ENCODE data around the gene KCNAB3. TPM values are rescaled to one million over a fixed set of nuclear protein-coding genes. Genes with fewer than 3 reads are reported as not detected.
"Not testable (repeated sequence)": the region's sequence is repeated elsewhere in the genome, so short reads cannot be mapped to it uniquely, and the experiment has no call there.

Gene KCNAB3
- 2.7 TPM for total RNA-seq

DNA sequence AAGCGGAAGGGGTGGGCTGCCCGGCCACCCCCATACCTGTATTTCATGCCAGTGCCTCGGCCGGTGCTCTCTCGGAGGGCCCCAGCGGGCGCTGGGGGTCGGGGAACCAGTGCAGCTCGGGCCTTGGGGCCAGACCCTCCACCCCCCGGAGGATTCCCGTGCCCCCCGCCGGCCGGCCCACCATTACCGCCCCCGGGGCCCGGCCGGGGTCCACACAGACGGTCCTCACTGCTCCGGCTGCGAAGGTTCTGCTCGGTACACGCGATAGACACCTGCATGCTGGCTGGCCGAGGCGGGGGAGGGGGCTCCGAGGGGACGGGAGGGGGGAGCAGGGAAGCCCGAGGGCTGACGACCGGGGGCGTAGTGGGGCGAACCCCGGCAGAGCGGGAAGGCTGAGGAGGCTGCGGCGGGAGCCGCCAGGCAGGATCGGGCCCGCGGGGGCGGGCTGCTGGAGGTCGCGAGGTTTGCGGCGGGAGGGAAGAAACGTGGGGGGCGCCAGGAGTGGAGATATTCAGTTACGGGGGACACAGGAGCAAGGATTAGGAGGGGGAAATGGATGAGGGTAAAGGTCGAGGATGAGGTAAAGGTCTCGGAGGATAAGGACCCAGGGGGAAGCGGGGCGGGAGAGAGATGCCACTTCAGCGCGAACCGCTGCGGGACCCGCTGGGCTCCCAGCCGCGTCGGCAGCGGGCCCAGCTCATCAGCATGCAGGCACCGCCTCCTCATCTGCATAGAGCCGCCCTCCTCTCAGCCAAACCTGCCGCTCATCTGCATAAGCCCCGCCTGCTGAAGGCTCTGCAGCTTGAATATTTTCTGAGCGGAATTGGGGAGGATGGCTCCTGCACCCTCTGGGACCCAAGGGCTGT, at the start of gene KCNAB3:
TSS of gene KCNAB3 (minus strand) at position 699 of the 866 bp plus-strand sequence. CDS start at position 278, 421 bp downstream.
- DNase-seq, result peak; percentile 57

DNA sequence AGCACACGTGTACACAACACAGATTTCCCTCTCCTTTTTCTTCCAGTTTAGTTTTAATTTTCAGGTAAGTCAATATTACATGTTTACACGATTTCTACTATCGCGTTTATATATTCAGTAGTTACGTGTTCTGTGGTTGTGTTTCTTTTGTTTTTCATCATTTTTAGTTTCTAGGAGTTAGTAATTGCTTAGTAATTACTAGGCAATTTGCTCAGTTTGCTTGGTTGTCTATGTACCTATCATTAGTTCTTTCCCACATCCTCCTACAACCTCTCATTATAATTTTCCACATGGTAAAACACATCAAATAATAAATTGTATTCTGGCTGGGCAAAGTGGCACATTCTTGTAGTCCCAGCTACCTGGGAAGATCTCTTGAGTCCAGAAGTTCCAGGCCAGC, 48.1 kb upstream of the KCNAB3 start:
- DNase-seq, result no peak

DNA sequence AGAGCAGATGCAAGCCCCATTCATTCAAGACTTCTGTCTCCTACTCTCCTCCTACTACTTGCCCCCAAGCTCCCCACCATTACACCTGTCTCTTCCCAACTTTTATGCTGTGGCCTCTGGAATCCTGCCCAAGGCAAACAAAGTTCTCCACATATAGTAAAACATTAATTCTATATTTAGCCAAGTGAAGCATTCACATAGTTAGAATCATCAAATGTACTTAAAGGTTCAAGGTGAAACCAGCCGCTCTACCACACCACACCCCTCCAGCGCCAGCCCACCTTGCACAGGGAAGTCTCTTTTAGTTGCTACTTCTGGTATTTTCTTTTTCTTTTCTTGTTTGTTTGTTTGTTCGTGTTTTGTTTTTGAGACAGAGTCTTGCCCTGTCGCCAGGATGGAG, 47.4 kb upstream of the KCNAB3 start:
- no peak for DNase-seq

DNA sequence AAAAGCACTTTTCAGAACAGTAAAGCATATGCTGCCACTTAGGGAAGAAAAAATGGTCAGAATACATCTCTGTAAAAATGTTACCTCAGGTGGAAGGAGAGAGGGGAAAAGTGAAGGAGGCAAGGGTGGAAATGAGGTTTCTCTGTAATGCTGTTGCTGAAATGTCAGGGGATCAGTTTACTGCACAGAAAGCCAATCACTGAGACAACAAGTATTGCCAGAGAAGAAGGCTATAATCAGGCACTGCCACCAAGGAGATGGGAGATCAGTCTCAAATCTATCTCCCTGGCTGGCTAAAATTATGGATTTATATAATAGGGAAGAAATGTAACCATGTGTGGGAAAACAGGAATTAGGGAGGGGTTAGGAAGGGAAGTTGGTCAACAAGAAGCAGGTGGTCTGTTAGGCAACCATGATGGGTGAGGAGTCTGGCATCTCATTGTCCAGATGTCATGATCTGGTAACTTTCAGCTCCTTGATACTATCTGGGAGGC, 45.0 kb upstream of the KCNAB3 start:
- no peak for DNase-seq

DNA sequence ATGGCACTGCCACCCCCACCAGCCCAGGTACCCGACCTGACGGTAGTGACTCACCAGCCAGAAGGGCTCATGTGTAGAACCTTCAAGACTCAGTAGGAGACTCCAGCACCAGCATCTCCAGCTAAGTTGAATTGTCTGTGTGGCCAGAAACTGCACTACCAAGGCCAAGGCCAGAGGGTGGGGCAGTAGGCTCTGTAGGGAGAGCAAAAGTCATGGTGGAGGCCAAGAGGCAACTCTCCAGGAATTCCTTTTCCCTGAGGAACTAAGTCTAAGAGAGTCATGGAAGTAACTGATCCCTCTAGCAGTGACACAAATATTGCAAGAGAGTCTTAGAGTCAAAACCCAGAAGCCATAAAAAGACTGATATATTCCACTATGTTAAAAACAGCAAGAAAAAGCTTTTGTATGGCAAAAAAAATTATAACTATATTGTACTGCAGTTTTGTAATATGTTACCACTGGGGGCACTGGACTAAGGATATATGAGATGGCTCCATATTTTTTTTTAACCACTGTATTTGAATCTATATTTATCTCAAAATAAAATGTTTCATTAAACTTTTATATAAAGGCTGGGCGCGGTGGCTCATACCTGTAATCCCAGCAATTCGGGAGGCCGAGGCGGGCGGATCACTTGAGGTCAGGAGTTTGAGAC, 42.6 kb upstream of the KCNAB3 start:
- DNase-seq, result no peak

DNA sequence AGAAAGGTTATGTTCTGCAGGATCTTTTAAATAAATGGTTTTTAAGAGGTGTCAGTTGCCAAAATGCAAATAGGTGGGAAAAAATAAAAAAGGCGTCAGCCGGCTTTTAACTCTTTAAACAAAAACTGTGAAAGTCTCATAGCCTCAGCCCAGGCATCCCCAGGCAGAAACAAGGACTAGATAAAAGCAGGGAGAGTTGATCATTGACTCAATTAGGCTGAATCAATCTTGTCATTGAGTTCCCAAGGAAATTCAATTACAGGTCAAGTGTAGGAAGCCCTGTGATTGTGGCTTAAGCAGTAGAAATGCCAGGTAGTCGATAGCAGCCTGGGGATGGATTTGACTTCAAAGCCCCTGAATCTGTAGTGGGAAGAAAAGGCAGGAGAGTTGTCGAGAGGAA, 42.0 kb upstream of the KCNAB3 start:
- DNase-seq, result no peak

DNA sequence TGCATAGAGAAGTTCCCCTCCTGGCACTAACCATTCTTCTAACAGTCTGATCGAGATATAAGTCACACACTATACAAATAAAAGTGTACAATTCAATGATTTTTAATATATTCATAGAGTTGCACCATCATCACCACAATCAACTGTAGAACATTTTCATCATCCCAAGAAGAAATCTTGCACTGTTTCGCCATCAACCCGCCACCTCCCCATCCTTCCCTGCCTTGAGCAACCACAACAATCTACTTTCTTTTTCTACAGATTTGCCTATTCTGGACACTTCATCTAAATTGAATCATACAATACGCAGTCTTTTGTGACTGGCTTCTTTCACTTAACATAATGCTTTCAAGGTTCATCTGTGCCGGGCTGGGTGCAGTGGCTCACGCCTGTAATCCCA, 39.8 kb upstream of the KCNAB3 start:
- DNase-seq, result no peak

DNA sequence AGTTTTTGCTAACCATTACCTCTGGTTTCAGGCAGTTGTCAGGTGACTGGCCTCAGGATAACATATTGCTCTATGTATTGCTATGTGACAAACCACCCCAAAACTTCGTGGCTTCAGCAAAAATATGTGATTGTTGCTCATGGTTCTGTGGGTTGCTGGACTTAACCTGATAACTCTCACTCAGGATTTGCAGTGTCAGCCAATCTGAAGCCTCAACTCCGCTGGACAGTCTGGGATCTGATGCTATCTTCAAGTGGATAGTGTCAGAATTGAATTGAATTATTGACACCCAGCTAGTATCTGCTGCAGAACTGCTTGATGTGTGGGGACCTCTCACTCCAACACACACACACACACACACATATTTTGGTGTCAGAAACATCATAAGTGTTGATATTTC, 38.1 kb upstream of the KCNAB3 start:
- no peak for DNase-seq

DNA sequence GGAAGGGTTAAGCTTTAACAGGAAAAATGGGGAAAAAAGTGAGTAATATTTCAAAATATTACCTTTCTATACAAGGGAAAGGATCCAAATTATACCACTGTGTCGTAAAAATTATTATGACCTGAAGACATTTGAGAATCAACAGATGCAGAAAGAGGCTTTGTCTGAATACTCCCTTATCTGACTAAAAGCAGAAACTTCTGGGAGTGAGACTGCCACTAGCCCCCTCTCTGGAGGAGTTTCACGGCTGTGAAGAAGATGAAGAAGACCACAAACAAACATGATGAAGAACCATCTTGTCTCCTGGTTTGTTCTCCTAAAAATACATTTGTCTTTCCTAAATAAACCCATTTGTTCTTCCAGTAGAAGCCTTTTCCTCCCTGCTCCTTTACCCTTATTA, 31.8 kb upstream of the KCNAB3 start:
- no peak for DNase-seq

DNA sequence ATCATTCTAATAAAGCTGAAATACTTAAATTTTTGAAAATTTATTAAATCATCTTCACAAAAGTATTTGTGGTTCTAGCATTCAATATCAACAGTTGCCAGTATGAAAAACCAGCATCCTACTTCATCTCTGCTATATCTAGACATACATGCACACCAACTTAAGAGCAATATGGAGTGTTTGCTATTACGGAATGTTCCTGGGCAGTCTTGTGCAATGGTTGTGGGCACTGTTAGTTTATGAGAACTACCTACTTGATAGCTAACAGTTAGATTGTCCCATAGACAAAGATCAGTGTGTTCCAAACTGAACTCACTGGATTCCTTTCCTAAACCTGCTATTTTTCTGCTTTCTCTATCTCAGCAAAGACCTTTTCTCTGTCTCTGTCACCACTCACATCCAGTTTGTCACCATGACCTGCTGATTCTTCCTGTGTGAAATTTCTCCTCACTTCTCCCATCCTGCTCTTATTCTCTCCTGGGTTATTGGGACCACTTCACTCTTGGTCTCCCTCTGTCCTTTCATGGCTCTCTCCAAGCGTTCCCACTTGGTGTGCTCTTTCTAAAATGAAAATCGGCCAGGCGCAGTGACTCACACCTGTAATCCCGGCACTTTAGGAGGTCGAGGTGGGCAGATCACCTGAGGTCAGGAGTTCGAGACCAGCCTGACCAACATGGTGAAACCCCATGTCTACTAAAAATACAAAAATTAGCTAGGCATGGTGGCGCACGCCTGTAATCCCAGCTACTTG, 30.0 kb upstream of the KCNAB3 start:
- no peak for DNase-seq

DNA sequence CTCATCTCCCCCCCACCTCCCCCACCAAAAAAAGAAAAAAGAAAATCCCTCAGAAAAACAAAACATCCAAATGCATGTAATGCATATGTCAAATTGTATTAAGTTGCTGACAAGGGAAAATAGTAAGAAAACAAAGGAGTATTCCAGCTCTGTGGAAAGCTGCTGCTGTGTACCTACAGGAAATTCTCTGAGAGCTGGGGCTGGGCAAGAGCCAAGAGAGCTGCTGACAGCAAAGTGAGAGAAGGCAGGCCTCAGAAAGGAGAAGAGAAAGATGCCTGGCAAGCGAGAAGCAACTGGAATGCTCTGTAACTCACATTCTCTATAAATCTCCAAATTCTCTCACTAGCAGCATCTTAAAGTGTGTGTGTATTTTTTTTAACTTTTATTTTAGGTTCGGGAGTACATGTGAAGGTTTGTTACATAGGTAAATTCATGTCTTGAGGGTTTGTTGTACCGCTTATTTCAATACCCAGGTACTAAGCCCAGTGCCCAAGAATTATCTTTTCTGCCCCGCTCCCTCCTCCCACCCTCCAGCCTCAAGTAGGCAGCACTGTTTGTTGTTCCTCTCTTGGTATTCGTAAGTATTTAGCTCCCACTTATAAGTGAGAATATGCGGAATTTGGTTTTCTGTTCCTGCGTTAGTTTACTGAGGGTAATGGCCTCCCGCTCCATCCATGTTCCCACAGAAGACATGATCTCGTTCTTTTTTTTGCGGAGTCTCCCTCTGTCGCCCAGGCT, 26.7 kb upstream of the KCNAB3 start:
- DNase-seq, result no peak

DNA sequence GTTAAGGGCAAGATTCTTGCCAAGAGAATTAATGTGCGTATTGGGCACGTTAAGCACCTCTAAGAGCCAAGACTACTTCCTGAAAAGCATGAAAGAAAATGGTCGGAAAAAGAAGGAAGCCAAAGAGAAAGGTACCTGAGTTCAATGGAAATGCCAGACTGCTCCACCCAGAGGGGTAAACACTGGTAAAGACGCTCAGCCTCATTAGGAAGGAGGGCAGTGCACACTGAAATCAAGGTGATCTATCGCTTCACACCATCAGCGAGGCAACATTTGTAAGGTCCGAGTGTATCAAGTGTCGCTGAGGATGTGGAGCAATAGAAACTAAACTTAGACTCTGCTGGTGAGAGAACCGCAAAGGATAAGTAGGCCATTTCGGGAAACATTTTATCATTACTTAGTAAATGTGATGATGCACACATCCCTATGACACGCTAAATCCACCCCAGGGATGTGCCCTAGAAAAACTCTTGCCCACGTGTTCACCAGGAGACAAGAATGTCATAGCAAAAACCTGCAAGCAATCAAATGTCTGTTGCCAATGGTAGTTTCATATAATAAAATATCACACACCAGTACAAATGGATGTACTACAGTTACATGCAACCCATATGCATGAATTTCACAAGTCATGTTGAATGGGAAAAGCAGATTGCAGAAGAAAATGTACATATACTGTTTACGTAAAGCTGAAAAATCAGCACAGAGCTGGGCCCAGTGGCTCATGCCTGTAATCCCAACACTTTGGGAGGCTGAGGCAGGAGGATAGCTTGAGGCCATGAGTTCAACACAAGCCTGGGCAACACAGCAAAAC, 26.0 kb upstream of the KCNAB3 start:
- no peak for DNase-seq

DNA sequence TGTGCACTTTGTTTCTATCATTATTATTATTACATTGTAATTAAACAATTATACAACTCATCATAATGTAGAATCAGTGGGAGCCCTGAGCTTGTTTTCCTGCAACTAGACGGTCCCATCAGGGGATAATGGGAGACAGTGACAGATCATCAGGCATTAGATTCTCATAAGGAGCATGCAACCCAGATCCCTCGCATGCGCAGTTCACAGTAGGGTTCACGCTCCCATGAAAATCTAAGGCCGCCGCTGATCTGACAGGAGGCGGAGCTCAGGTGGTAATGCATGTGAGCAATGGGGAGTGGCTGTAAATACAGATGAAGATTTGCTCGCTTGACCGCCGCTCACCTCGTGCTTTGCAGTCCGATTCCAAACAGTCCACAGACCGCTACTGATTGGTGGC, 23.6 kb upstream of the KCNAB3 start:
- DNase-seq, result not testable (repeated sequence)

DNA sequence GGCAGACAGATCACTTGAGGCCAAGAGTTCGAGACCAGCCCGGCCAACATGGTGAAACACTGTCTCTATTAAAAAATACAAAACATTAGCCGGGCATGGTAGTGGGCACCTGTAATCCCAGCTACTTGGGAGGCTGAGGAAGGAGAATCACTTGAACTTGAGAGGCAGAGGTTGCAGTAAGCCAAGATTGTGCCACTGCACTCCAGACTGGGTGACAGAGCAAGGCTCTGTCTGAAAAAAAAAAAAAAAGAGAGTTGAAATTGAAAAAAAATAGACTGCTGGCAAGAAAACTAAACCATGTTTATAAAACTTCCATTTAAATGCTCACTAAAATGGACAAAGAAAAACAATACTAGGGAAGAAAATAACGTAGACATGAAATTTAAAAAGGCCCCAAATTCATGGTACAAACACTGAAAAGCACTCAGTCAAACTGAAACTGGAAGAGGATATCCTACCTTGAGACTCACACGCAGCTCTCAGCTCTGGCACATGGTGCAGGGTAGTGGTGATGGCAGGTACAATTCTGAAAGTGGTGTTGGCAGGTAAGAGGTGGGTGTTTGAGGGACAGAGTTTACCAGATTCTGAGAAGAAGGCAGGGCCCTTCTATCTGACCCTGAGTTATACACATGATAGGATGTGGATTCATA, 21.6 kb upstream of the KCNAB3 start:
- DNase-seq, result no peak

DNA sequence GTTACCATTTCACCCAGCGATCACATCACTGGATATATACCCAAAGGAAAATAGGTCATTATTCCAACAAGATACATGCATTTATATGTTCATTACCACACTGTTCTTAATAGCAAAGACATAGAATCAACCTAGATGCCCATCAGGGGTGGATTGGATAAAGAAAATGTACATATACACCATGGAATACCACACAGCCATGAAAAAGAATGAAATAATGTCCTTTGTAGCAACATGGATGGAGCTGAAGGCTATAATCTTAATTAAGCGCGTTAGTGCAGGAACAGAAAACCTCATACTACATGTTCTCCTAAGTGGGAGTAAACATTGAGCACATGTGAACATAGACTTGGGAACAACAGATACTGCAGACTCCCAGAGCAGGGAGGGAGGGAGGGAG, 20.9 kb upstream of the KCNAB3 start:
- DNase-seq, result no peak

DNA sequence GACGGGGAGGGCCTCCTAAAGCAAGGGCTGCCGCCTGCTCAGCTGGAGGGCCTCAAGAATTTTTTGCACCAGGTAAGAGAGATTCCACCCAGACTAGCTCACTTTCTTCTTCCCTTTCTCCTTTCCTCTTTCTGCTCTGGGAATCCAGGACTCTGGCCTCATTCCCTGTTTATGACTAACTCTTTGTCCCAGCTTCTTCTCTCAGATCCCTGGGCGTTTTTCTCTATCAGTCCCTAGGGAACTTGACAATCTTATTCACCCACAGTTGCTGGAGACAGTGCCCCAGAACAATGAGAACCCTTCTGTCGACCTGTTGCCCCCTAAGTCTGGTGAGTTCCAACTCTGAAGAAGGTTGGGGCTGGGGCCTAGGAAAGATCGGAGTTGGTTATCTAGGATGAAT, 18.0 kb upstream of the KCNAB3 start:
- DNase-seq, result no peak

DNA sequence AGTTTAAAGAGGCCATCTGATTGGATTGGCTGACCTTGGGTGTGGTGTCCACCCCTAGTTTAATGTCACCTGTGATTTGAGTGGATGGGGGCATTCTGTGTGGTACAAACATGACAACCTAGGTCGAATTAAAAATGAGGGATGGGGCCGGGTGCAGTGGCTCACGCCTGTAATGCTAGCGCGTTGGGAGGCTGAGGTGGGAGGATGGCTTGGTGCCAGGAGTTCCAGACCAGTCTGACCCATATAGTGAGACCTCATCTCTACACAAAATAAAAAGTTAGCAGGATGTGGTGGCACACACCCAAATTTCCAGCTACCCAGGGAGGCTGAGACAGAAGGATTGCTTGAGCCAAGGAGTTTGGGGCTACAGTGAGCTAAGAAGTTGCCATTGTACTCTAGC, 16.8 kb upstream of the KCNAB3 start:
- no peak for DNase-seq

DNA sequence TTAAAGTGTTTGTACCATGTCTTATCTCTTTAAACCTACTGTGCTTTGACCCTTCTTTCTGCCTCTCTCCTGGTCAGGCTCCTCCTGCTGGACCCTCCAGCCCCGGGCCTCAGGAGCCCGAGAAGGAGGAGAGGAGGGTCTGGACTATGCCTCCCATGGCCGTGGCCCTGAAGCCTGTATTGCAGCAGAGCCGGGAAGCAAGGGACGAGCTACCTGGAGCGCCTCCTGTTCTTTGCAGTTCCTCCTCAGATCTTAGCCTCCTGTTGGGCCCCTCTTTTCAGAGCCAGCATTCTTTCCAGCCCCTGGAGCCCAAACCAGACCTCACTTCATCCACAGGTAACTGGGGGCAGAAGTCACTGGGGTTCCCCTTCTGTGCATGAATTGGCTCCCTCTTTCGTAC, 16.0 kb upstream of the KCNAB3 start:
- DNase-seq, result no peak

DNA sequence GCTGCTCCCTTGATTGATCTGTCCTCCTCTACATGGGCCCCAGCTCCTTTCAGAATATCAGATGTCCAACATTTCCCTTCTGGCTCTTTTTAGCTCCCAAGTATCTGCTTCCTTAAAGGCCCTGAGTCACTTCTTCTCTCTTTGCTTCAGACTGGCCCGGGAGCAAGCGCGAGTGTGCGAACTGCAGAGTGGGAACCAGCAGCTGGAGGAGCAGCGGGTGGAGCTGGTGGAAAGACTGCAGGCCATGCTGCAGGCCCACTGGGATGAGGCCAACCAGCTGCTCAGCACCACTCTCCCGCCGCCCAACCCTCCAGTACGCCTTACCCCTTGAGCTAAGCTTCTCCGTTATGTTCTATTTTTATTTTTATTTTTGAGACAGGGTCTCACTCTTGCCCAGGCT, 14.7 kb upstream of the KCNAB3 start:
- no peak for DNase-seq

DNA sequence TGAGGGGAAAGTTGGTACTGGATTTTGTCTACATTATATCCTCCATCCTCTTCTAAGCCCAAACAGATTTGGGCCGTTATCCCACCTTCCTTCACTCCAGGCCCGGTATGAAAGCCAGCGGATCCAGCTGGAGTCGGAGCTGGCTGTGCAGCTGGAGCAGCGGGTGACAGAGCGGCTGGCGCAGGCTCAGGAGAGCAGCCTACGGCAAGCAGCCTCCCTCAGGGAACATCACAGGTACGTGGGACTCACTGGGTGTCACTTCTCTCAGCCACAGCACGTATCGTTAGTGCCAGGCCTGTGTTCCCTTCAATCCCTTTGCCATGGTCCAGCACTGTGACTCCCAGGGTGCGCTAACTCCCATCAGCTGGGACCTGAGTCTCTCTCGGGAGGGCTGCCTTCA, 13.6 kb upstream of the KCNAB3 start:
- no peak for DNase-seq

DNA sequence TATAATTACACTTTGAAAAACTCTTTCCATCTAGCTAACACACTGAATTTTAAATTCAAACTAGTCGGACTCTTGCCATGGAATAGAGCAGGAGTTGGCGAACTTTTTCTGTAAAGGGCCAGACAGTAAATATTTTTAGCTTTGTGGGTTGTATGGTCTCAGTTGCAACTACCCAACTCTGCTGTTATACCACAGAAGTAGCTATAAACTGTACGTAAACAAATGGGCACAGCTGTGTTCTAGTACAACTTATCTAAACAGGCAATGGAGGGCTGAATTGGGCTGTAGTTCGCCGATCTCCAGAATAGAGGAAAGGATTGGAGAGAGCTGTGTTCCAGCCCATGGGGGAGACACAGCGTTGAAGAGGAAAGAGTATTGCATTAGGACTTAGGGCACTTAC, 11.1 kb upstream of the KCNAB3 start:
- DNase-seq, result no peak

Data from occipital lobe (tissue), 2 donors.